Stimulated activated CD4-positive, alpha-beta T cell treated with anti-CD3 and anti-CD28 coated beads, Interleukin-15, amount 100 ng/mL, for 1 hour (primary cell): Measurements from ENCODE around the gene GPR180.

ENCODE experiments used
- DNase-seq, 2 donors: peaks; one replicate each; pipeline ENCODE4 v3.0.0-alpha.2; 2020; ENCODE audit warnings: low read depth in 1 of 2, low spot score in 1 of 2

Gene GPR180

DNA sequence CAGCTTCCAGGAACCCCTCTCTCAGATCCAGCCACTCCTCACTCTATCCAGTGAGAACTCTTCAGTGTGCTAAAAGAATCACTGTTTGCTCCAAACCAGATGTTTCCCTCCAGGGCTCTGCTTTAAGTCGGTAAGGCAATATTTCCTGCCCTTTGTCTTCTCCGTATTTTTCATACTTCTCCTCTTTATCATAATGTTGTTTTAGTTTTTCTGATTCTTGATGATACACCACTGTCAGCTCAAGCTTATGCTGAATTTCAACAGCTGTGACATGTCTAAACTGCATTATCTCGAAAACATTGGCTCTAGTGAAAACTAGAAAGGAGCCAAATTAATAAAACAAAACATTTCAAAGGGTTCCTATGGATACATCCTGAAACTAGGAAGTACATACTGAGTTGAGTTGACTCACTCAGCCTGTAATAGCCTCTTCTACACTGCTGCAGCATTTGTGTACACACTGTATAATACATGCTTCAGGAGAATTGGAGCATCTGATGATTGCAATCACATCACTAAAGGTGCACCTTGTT, 39.8 kb downstream of the GPR180 start:
- DNase-seq = no peak

DNA sequence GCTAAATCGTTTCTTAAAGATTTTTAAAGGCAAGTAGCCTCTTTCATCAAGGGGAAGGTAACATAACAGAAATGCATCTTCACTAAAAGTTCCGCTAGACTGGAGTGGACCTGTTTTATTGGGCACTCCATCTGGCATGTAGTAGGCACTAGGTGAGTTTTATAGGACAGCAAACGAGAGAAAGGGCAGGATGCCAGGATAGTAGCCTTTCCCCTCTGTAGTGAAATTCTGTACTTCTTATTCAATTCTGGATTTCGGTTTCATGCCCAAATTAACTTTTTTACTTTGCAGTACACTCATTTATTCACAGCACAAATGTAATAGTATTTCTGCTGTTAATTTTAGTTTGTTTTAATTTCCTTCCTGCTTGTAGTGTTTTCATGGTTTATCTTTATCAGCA, 45.2 kb downstream of the GPR180 start:
- DNase-seq = no peak

DNA sequence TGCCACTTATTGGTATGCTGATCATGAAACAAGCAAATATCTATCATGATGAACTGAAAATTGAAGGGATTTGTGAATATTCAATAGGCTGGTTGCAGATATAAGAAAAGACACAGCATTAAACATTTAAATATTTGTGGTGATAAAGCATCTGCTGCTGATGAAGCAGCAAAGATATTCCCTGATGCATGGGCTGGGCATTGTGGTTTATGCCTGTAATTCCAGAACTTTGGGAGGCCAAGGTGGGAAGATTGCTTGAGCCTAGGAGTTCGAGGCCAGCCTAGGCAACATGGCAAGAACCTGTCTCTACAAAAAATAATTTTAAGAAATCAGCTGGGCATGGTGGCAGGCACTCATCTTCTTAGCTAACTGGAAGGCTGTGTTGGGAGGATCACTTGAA, 54.5 kb downstream of the GPR180 start:
- DNase-seq = no peak

DNA sequence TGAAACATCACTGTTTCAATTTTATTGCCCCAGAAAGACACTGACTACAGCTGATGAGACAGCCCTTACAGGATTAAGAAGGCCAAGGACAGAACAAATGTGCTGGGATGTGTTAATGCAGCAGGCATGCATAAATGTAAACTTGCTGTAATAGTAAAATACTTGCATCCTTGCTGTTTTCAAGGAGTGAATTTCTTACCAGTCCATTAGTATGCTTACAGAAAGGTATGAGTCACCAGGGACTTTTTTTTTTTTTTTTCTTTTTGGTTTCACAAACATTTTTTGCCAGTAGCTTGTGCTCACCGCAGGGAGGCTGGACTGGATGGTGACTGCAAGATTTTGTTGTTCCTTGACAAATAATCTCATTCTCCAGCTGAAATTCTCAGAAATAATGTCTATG, 55.1 kb downstream of the GPR180 start:
- DNase-seq = no peak

DNA sequence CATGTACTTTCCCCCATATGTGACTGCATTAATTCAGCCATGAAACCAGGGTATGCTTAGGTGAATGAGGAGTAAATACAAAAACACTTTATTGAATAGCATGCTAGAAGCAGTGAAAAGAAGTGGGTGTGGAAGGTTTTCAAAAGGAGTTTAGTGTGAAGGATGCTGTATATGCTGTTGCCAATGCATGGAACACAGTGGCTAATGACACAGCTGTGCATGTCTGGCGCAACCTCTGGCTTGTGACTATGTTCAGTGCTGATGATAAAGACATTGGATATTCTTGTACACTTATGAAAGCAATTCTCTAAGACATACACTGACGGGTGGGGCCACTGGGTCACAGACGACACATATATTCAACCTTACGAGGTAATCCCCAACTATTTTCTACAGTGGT, 55.5 kb downstream of the GPR180 start:
- DNase-seq = no peak

DNA sequence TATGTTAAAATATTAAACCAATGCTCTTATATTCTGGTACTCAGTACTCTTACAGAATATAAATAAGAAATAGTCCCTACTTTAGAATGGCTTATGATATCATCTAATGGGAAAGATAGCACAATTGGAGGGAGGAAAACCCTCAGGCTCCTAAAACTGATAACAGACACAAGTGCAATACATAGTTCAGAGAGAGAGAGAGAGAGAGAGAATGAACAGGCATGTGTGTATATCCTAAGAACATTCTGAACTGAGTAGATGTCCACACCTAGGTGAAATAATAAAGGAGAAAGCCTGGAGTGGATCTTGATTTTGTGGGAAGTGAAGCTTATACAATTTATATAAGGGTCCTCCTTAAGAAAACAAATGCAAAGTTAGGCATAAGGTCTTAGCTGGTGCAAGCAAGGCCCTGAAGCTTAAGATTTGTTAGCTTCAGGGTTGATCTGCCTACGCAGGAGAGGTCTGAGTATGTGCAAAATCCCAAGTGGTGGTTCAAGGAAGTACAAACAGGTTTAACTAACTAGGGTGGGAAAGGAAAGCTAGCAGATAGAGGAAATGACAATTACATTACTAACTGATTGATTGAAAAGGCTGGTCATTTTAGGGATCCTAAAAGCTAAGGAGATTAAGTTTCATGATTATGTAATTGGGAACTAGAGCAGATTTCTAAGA, 57.4 kb downstream of the GPR180 start:
- DNase-seq = no peak

DNA sequence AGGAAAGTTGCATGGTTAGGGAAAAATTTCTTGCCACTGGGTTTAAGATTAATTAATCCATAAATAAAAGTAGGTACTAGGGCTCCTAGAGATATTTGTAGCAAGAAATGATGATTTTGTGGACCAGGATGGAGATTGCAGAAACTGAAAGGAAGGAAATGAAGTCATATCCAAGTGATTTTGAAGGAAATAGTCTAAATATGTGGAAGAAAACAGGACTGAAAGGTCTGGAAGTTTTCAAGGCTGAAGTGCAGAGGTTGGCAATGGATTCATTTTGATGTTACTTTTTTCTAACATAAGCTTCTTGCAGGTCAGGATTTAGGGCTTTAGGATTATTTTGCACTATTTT, 57.9 kb downstream of the GPR180 start:
- no peak for DNase-seq

DNA sequence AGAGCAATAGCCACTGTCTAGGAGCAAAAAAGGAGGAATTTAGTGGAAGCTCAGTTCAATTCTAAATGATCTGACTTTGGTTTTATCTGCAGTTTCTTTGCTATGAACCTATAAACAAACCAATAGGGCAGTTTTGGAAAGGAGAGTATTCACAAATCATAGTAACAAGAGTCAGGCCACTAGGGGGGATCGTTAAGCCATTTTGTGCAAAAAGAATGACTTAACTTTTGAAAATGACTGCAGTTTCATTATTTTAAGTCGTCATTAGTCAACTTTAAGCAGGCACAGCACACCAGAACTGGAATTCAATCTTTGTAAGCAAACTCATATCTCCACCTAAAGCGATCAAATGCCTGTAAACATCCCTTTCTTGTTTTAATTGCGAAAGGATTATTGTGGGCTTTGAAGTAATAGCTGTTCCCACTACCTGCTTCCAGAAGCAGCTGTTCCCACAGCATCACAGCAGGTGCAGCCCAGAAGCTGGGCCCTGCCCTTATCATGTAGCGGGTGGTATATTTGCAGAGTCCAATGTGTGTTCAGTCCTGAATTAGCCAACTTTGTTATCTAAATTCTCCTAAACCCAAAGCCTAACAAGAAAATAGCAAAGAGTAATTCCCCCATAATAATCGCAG, 59.2 kb downstream of the GPR180 start:
- no peak for DNase-seq

DNA sequence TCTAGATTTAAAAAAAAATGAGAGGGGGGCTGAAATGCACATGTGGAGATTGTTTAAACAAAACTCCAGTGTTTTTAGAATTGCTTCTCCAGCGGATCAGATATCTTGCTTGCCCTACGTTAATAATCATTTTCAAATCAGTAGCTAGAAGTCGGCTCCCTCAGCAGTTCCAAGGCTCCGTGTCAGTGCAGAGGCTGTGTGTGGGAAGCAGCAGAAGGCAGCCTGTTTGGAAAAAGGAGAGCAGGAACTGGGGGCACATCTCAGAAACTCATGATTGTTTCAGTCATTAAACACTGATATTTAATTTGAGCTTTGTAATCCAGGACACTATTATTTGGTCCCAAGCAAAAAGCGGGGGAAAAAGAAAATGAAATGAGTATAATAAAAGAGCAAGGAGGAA, 59.7 kb downstream of the GPR180 start:
- no peak for DNase-seq

DNA sequence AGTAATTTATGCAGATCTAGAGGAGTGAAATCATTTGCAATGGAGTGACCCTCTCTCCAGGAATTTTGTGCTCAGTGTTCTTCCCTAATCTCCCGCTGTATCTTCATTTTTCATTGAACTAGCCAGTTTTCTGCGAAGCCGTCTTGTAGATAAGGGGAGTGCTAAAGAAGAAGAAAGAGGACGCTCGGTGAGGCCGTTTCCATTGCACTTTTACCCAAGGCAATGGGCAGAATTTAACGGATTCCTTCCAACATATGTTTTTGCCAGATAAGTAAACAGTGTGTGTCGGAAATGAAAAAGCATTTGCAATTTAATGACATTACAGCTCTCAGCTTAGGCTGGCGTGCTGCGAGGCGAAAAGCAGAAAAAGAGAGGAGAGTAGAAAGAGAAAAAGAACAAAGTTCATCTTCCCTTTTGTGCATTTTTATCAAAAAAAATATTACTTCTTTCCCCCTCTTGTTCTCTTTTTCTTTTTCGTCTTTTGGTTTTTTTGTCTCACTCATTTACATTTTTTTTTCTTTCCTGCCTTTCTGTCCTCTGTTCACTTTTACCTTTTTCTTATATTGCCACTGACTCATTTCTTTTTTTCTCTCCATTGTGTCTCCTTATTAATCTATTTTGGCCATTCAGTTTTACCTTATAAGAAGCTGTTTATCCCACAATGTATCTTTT, 60.8 kb downstream of the GPR180 start:
- DNase-seq = no peak

DNA sequence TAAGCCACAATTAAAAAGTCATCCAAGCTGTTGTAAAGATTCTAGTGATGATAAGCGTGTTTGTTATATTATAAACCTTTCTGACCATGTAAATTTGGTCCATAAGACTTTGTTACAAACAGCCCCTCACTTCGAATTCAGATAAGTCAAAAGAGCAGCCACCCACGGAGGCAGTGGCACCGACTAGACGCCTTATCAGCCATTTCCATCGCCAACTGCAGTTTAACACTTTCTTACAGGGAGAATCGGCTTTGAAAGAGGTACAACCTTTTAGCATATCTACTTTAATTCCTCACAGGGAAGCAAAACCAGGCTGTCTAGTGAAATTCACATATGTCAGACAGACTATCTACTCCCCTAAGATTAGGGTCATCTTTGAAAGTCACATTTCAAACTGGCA, 63.2 kb downstream of the GPR180 start:
- no peak for DNase-seq

DNA sequence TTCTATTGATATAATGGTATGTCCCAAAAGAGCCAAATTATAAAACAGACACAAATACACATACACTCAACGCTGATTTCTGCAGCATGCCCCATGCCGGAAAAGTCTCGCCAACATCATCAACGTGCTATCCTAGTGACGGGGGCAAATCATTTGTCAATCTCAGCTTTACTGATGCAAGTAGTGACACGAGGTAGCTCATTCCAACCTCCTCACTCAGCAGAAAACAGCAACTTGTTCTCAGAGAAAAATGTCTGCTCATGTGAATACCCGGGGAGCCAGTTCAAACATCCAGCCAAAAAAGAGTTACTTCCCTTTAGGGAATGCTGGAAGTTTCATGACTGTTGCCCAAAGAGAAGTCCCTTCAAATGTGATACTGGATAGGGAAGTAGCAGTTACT, 64.4 kb downstream of the GPR180 start:
- no peak for DNase-seq

DNA sequence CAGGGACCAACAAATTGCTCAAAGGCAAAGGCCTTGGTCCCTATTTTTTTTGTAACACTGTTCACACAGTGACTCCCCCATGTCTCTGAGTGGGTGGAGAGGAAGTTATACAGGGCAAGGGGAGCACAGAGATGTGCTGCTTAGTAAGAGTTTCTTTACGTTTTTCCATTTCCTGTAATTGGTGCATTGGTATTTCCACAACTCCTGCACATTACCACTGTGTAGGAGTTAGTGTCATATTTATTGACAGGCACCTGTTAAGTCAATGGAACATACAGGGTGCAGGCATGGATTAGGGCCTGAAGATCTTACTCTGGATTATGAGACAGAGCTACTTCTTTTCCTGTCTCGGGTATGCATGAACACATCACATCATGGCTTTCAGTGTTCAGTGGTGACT, 65.5 kb downstream of the GPR180 start:
- no peak for DNase-seq

DNA sequence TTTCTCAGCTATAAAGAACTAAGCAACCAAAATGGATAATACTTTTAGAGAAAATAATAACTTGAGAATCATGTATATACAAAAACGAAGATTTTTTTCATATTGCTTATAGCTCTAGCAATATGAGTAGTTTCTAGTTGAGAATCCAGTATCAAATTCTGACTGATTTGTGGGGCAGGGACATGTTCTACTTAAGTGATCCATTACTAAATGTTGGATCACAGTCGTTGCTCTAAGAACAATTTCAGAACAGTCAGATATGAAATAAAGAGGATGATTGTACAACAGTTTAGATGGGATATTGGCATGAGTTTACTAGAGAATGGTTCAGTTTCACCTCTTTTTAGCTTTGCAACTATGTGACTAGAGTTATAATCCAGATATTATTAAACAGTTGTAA, 70.7 kb downstream of the GPR180 start:
- no peak for DNase-seq

DNA sequence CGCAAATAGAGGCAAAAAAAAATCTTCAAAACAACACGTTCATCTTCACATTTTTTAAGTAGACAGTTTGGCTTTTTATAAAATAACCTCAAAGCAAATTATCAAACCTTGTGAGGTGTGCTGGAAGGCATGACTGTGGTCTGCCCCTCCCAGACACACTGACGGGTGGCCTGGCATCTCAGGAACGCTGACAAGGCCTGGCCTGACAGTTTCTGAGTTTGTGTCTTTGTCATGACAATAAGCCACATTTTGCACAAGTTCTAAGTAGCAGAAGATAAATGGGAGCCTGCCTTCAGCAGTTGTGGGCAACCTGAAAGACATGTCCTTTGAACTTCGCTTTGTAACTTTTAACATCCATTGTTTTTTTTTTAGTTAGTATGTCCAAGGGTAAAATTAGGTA, 72.2 kb downstream of the GPR180 start:
- DNase-seq = no peak

DNA sequence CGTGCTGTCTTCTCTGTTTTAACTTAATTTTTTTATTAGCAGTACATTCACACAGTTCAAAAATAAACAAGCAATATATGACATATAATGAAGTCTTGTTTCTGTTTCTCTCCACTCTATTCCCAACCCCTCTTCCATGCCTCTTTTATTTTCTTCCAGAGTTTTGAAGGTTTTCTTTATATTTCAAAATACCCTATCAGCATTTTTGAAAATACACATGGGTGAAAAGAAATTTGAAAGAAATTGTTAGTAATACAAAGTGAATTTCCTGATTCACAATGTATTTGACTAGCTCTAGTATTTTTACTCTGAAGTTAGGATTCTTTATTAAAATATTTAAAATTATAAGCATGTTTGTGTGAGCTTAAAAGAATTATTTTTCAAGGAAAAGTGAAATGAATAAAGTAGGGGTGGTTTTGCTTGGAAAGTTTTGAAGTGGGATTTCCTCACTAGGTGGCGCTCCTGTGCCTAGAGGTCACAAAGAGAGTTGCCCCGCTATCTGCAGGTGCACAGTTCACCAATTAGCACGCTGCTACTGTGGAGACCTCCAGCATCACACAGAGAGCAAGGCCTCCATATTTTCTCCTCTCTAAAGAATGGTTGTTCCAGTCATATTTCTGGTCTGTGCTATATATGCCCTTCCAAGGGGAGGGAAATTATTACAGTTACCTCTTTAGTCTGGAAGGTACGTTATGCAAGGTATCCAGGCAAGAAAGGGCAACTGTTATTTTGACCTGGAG, 73.1 kb downstream of the GPR180 start:
- DNase-seq = peak; percentile 8 to 13

DNA sequence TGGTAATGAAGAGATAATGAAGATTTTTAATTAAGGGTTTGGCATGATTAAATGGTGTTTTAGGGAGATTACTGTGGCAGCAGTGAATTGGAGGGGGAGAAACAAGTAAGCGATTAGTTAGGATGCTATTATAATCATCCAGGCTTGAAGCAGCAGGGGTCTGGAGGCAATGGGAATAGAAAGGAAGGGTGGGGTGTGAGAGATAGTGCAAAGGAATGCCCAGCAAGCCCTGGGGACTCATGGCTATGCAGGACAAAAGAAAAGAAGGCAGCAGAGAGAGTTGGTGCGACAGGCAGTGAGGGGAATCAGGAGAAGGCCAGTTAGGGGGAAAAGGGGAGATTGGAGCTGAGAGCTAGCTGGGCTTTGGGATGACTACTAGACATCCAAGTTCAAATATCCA, 76.1 kb downstream of the GPR180 start:
- DNase-seq = no peak

DNA sequence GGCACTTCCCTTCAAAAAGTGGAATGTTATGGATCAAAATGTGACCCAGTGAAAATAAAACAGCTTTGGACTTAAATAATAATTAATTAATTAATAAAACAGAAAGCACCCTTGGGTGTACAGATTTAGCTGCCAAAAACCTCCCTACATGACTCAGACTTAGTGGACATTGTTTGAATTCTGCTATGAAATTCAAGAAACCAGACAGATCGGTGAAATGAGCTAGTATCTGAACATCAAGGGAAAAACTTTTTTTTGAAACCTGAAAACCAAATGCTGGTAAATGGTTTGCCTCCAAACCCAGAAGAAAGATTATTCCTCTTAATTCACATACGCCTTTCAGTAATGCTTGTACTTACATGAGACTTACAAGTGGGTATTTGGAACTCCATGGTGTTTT, 77.2 kb downstream of the GPR180 start:
- no peak for DNase-seq

DNA sequence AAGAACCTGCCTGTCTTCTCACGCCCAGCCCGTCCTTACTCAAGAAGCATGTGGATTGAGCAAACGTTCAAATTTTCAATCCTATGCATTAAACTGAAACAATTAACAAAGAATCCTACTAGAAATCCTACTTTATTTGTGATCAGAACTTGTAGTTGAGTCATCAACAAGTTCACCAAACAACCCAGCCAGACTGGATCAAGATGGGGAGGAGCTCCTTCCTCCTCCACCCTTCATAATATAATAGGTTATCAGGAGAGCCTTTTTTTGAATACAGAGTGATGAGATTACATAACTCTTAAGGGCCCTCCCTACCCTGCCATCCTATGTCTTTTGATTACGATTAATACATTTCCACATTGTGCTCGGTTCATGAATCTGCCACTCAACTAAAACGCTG, 78.0 kb downstream of the GPR180 start:
- no peak for DNase-seq

DNA sequence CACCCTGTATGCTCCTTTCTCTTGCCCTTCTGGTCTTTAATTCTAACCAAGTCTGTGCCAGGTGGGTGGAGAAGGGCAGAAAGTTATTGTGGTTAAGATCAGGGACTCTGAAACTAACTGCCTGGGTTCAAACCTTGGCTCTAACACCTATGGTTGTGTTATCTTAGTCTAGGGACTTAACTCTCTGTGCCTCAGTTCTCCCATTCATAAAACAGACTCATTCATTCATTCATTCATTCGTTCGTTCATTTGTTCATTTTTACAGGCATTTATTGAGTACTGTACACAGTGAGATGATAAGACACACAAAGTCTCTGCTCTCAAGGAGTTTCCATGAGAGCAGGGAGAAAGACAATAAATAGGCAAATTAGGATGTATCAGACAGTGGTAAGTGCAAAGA, 80.6 kb downstream of the GPR180 start:
- no peak for DNase-seq

DNA sequence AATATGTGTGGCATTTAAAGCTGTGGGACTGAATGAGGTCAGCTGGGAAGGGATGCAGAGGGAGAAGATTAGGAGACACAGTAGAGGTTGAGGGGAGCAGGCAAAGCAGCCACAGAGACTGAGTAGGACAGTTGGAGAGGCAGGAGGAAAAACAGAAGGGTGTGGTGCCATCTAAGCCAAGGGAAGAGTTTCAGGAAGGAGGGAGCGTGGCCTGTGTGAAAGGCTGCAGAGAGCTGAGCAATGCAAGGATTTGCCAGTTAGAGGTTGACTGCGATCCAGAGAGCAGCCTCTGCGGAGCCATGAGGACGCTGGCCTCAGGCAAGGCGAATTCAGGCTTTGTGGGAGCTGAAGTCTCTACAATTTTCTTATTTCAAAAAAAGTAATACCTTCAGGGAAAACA, 81.8 kb downstream of the GPR180 start:
- no peak for DNase-seq
